ENCODE results near the gene RUFY1. TPM values are rescaled to one million over a fixed set of nuclear protein-coding genes. Genes with fewer than 3 reads are reported as not detected.

The RUFY1 gene
- total and polyA plus RNA-seq, 10 of the 15 experiments (the other 5 are each of a cell fraction or from before 2014, with no cell fraction given), result 5.7 to 36.3 (median 24.5) TPM

DNA sequence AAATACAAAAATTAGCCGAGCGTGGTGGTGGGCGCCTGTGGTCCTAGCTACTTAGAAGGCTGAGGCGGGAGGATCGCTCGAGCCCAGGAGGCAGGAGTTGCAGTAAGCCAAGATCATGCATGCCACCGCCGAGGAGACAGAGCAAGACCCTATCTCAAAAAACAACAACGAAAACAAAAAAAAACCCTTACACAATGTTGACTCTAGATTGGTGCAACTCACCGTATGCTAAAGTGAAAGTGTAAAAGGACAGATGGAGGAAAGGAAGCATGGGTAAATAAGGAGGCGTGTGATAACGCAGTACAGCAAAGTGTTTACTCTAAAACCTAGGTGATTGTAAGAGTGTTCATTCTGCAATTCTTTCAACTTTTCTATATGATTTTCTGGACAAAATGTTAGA, 15.9 kb upstream of the RUFY1 start:
- WGBS (ENCODE audit: insufficient coverage, insufficient replicate concordance, low lambda C conversion rate, missing lambda C conversion rate), result 42% methylated on average over 12 of the region's 12 CpGs
- no peak for TF ChIP-seq HSF1 (IDR thresholded peaks at IDR 0.05; ENCODE audit: low read depth, low read length)
- TF ChIP-seq, protein P1, sequence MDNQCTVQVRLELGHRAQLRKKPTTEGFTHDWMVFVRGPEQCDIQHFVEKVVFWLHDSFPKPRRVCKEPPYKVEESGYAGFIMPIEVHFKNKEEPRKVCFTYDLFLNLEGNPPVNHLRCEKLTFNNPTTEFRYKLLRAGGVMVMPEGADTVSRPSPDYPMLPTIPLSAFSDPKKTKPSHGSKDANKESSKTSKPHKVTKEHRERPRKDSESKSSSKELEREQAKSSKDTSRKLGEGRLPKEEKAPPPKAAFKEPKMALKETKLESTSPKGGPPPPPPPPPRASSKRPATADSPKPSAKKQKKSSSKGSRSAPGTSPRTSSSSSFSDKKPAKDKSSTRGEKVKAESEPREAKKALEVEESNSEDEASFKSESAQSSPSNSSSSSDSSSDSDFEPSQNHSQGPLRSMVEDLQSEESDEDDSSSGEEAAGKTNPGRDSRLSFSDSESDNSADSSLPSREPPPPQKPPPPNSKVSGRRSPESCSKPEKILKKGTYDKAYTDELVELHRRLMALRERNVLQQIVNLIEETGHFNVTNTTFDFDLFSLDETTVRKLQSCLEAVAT (IDR thresholded peaks at IDR 0.05), result peak; percentile 70
- POLR2A ChIA-PET, result interaction anchor here (1.1 kb wide), 1 partner anchor 9 kb away, joined by 3 read pairs; no protein-coding TSS in a partner anchor
- intact Hi-C loops (cut with micrococcal nuclease; ENCODE audit: unreplicated experiment) (no loop called here), in situ Hi-C loops (cut with MboI) (no loop called here)
- Histone ChIP-seq H3K4me1 (ENCODE audit: control insufficient read depth, insufficient read depth, low read length) (peaks cover 5% of the 10 kb centered on the region; the same call in 1 of the 2 replicates), H3K36me3 (ENCODE audit: control insufficient read depth in 2 of 2, insufficient read depth in 2 of 2, low read length in 1 of 2) (no peaks in the 10 kb centered on the region), H3K4me2 (ENCODE audit: control insufficient read depth, insufficient read depth) (peak overlapping the region; percentile 78), H3K27me3 (replicated peaks in 1 of 2; ENCODE audit: control insufficient read depth in 2 of 2, insufficient read depth in 2 of 2, low read length in 1 of 2) (0 out of 4 replicates have a peak, but pooled peaks cover 0 to 2% of the 10 kb centered on the region in 2 experiments), H3K79me2 (ENCODE audit: control insufficient read depth, insufficient read depth, low read length) (peaks cover 1% of the 10 kb centered on the region; the same call in 1 of the 2 replicates), H3K9ac (ENCODE audit: control insufficient read depth, insufficient read depth, low read length) (peak overlapping the region; percentile 35; the same call in 1 of the 2 replicates), H3K27ac (ENCODE audit: control insufficient read depth, insufficient read depth) (peak overlapping the region; percentile 70), H3K4me3 (peak overlapping the region; percentile 52), H4K20me1 (ENCODE audit: control insufficient read depth, insufficient read depth) (no peaks in the 10 kb centered on the region), H3K9me3 (replicated peaks; ENCODE audit: control insufficient read depth, insufficient read depth, low read length) (no peaks in the 10 kb centered on the region; the same call in 2 of the 3 replicates), H2AFZ (ENCODE audit: control insufficient read depth, low read depth, low read length) (peak overlapping the region; percentile 8)
- CTCF ChIA-PET, result no interaction called here
- ATAC-seq, result no peak
- BruUV-seq (replicated peaks), result no TSS peak
- SMC1A ChIA-PET (ENCODE audit: uncharacterized antibody, unreplicated experiment), result no interaction called here
- RAD21 ChIA-PET (ENCODE audit: unreplicated experiment), result no interaction called here
- no peak for FAIRE-seq
- no peak for DNase-seq (ENCODE audit: low read depth, low spot score)

- H3K9me3 ChIP-seq (replicated peaks; ENCODE audit: control insufficient read depth, insufficient read depth, low read length), result no peaks in the 10 kb centered on the region
- H3K36me3 ChIP-seq (ENCODE audit: control insufficient read depth in 2 of 2, insufficient read depth in 2 of 2, low read length in 1 of 2), result no peaks in the 10 kb centered on the region
- H3K79me2 ChIP-seq (ENCODE audit: control insufficient read depth, insufficient read depth, low read length), result no peaks in the 10 kb centered on the region
- no peak overlapping the region for H2AFZ ChIP-seq (ENCODE audit: control insufficient read depth, low read depth, low read length)
- 82% methylated on average over 6 of the region's 6 CpGs for WGBS (ENCODE audit: insufficient coverage, insufficient replicate concordance, low lambda C conversion rate, missing lambda C conversion rate)
- intact Hi-C loops (cut with micrococcal nuclease; ENCODE audit: unreplicated experiment) (no loop called here), in situ Hi-C loops (cut with MboI) (no loop called here)
- ChIA-PET SMC1A (ENCODE audit: uncharacterized antibody, unreplicated experiment) (interaction anchor here (0.8 to 0.9 kb wide), 2 partner anchors 15 to 87 kb away, joined by 3 read pairs; partner anchors contain the start of gene HNRNPH1), RAD21 (ENCODE audit: unreplicated experiment) (no interaction called here), CTCF (no interaction called here), POLR2A (interaction anchor here (0.7 to 1.1 kb wide), 2 partner anchors 57 to 196 kb away, joined by 3 to 4 read pairs; partner anchors contain the start of gene MAML1)
- H3K27me3 ChIP-seq (replicated peaks in 1 of 2; ENCODE audit: control insufficient read depth in 2 of 2, insufficient read depth in 2 of 2, low read length in 1 of 2), result no peaks in the 10 kb centered on the region
- no peaks in the 10 kb centered on the region for H4K20me1 ChIP-seq (ENCODE audit: control insufficient read depth, insufficient read depth)
- H3K27ac ChIP-seq (ENCODE audit: control insufficient read depth, insufficient read depth), result no peak overlapping the region
- FAIRE-seq, result no peak
- no peak overlapping the region for H3K9ac ChIP-seq (ENCODE audit: control insufficient read depth, insufficient read depth, low read length)
- no peak for ATAC-seq
- no peak for DNase-seq (ENCODE audit: low read depth, low spot score)
- no TSS peak for BruUV-seq (replicated peaks)
- H3K4me3 ChIP-seq, result no peak overlapping the region
- peaks cover 5% of the 10 kb centered on the region; the same call in 1 of the 2 replicates for H3K4me1 ChIP-seq (ENCODE audit: control insufficient read depth, insufficient read depth, low read length)
- no peak overlapping the region for H3K4me2 ChIP-seq (ENCODE audit: control insufficient read depth, insufficient read depth)
- TF ChIP-seq STAT3 (IDR thresholded peaks at IDR 0.05; ENCODE audit: low read depth, low read length) (no peak), POLR2AphosphoS2 (IDR thresholded peaks at IDR 0.05; ENCODE audit: low read depth, low read length) (no peak), ZZZ3 (IDR thresholded peaks at IDR 0.05; ENCODE audit: control insufficient read depth, insufficient read length, low read depth) (no peak), PAX8 (IDR thresholded peaks at IDR 0.05) (no peak), PBX3 (IDR thresholded peaks at IDR 0.05; ENCODE audit: insufficient replicate concordance, low read depth, low read length) (no peak), SUZ12 (IDR thresholded peaks at IDR 0.05; ENCODE audit: unreplicated experiment) (no peak), FOXK2 (IDR thresholded peaks at IDR 0.05) (no peak), ATF7 (IDR thresholded peaks at IDR 0.05; ENCODE audit: low read depth) (no peak)
- TF ChIP-seq, protein P2, sequence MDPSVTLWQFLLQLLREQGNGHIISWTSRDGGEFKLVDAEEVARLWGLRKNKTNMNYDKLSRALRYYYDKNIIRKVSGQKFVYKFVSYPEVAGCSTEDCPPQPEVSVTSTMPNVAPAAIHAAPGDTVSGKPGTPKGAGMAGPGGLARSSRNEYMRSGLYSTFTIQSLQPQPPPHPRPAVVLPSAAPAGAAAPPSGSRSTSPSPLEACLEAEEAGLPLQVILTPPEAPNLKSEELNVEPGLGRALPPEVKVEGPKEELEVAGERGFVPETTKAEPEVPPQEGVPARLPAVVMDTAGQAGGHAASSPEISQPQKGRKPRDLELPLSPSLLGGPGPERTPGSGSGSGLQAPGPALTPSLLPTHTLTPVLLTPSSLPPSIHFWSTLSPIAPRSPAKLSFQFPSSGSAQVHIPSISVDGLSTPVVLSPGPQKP (IDR thresholded peaks at IDR 0.05; ENCODE audit: low read depth, low read length), result no peak
Observed at GRCh38 chr5:179536676-179537075, 13.7 kb upstream of the RUFY1 start.

Measured in GM12878 (cell line).